Neural progenitor cell (in vitro differentiated cells): ENCODE results near the gene MED13L. TPM values are rescaled to one million over a fixed set of nuclear protein-coding genes. Genes with fewer than 3 reads are reported as not detected.
A peak's percentile ranks its signal among the peaks of the same experiment; 100 is the strongest.

Experiments
- DNase-seq: peaks from one replicate; pipeline ENCODE4 v3.0.0-alpha.2; 2016; ENCODE audit warnings: low spot score
- H2AFZ ChIP-seq: fragments of 200-600 bp; sonication (generic); replicated peaks from 2 replicates; pipeline ENCODE4 v1.6.1; 2016; ENCODE audit warnings: antibody characterized with exemption
- H3F3A ChIP-seq: fragments of 200-600 bp; sonication (generic); 2 replicates; pipeline ENCODE4 v1.6.1; 2016; ENCODE audit warnings: antibody characterized with exemption, low read depth
- H3K27ac ChIP-seq: fragments of 200-600 bp; sonication (generic); 2 replicates; pipeline ENCODE4 v1.5.1; 2016; ENCODE audit warnings: mild to moderate bottlenecking
- H3K27me3 ChIP-seq: fragments of 200-600 bp; sonication (generic); 2 replicates; pipeline ENCODE4 v1.6.1; 2016; ENCODE audit warnings: mild to moderate bottlenecking, moderate library complexity
- H3K36me3 ChIP-seq: fragments of 200-600 bp; sonication (generic); 2 replicates; pipeline ENCODE4 v1.5.1; 2016
- H3K4me1 ChIP-seq: fragments of 200-600 bp; sonication (generic); 2 replicates; pipeline ENCODE4 v1.6.1; 2016; ENCODE audit warnings: mixed run types
- H3K4me2 ChIP-seq: fragments of 200-600 bp; sonication (generic); 2 replicates; pipeline ENCODE4 v1.6.1; 2016
- H3K4me3 ChIP-seq: fragments of 200-600 bp; sonication (generic); 2 replicates; pipeline ENCODE4 v1.5.1; 2016
- H3K79me2 ChIP-seq: fragments of 200-600 bp; sonication (generic); 2 replicates; pipeline ENCODE4 v1.6.1; 2016; ENCODE audit warnings: low read depth
- H3K9ac ChIP-seq: fragments of 200-600 bp; sonication (generic); 2 replicates; pipeline ENCODE4 v1.6.1; 2016
- H3K9me3 ChIP-seq: fragments of 200-600 bp; sonication (generic); 2 replicates; pipeline ENCODE4 v1.5.1; 2016; ENCODE audit warnings: low read depth
- H4K20me1 ChIP-seq: fragments of 200-600 bp; sonication (generic); 2 replicates; pipeline ENCODE4 v1.6.1; 2016; ENCODE audit warnings: low read depth
- H3K27ac Mint-ChIP-seq: 3 replicates; pipeline ENCODE4 v1.8.0; 2021; ENCODE audit warnings: mixed read lengths
- H3K27me3 Mint-ChIP-seq: 2 replicates; pipeline ENCODE4 v1.8.0; 2022; ENCODE audit warnings: low read depth, mild to moderate bottlenecking, inconsistent platforms, moderate library complexity, mixed read lengths; ENCODE audit not compliant: insufficient read depth
- H3K36me3 Mint-ChIP-seq: 3 replicates; pipeline ENCODE4 v1.8.0; 2021; ENCODE audit warnings: mixed read lengths
- H3K4me1 Mint-ChIP-seq: 3 replicates; pipeline ENCODE4 v1.8.0; 2021; ENCODE audit warnings: mixed read lengths
- H3K4me3 Mint-ChIP-seq: 3 replicates; pipeline ENCODE4 v1.8.0; 2021; ENCODE audit warnings: mild to moderate bottlenecking, moderate library complexity, mixed read lengths
- H3K9me3 Mint-ChIP-seq: 3 replicates; pipeline ENCODE4 v1.8.0; 2020; ENCODE audit warnings: mixed read lengths
- CTCF ChIP-seq: fragments of 200-600 bp; sonication (generic); IDR thresholded peaks from 2 replicates; pipeline ENCODE4 v1.5.1; 2017; ENCODE audit warnings: antibody characterized with exemption, mild to moderate bottlenecking
- EZH2 ChIP-seq: fragments of 200-600 bp; sonication (generic); IDR thresholded peaks from 2 replicates; pipeline ENCODE4 v1.6.1; 2017; ENCODE audit warnings: antibody characterized with exemption, mild to moderate bottlenecking, moderate library complexity
- EZH2phosphoT487 ChIP-seq: fragments of 200-600 bp; sonication (generic); IDR thresholded peaks from 2 replicates; pipeline ENCODE4 v1.6.1; 2017; ENCODE audit warnings: antibody characterized with exemption
- total RNA-seq: library from RNA; depleted of rRNA; stranded (reverse); fragments of >200 nt; gene quantifications from 2 replicates; pipeline ENCODE4 v1.2.3, GENCODE V29; 2015; ENCODE audit warnings: low replicate concordance

The MED13L gene
- total RNA-seq, 1 donor from 2014 or later, result 149 TPM

DNA sequence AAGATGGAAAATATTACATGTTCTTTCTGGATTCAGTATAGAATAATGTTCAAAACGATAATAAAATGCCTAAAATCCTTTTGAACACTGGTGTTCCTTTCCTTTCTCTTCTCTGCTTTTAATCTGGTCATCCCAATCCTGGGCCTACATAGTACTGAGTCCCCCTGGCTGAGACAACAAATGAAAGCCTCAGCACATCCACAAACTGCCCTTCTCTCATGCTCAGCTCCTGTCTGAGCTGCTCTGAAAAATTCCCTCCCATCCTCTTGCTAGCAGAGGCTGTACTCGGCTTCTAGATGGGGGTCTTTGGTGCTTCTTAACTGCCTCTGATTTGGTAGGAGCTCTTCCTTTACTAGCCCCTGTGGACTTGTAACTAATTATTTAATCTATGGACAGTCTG, 232.3 kb downstream of the MED13L start:
- no peak overlapping the region for H3K4me2 ChIP-seq
- no peak overlapping the region for H3K27ac Mint-ChIP-seq
- TF ChIP-seq CTCF, result no peak
- TF ChIP-seq EZH2, result no peak
- TF ChIP-seq EZH2phosphoT487, result no peak
- H2AFZ ChIP-seq, result no peak overlapping the region
- peaks cover 9% of the 10 kb centered on the region for H3F3A ChIP-seq
- peaks cover 21% of the 10 kb centered on the region for H3K4me1 ChIP-seq
- no peak overlapping the region for H3K4me3 ChIP-seq
- H3K4me3 Mint-ChIP-seq, result no peak overlapping the region
- no peaks in the 10 kb centered on the region for H3K36me3 Mint-ChIP-seq
- H3K36me3 ChIP-seq, result peaks cover 6% of the 10 kb centered on the region
- H3K27ac ChIP-seq, result peak overlapping the region; percentile 32
- peak; percentile 37 for DNase-seq
- H3K27me3 ChIP-seq, result no peaks in the 10 kb centered on the region
- no peak overlapping the region for H3K9ac ChIP-seq
- no peaks in the 10 kb centered on the region for H3K9me3 Mint-ChIP-seq
- H3K27me3 Mint-ChIP-seq, result no peaks in the 10 kb centered on the region
- peaks cover 16% of the 10 kb centered on the region for H3K4me1 Mint-ChIP-seq
- H3K9me3 ChIP-seq, result no peaks in the 10 kb centered on the region
- H3K79me2 ChIP-seq, result peaks cover 90% of the 10 kb centered on the region
- H4K20me1 ChIP-seq, result peaks cover 50% of the 10 kb centered on the region

GRCh38 chr12:116043659-116044535, 233.6 kb downstream of the MED13L start:
- no peak overlapping the region for H3K27ac Mint-ChIP-seq
- no peaks in the 10 kb centered on the region for H3K27me3 Mint-ChIP-seq
- H3K27me3 ChIP-seq, result no peaks in the 10 kb centered on the region
- peak overlapping the region; percentile 10 for H3K4me2 ChIP-seq
- no peak overlapping the region for H3K4me3 Mint-ChIP-seq
- H2AFZ ChIP-seq, result no peak overlapping the region
- H3K4me3 ChIP-seq, result no peak overlapping the region
- H3K36me3 Mint-ChIP-seq, result no peaks in the 10 kb centered on the region
- H3K9me3 ChIP-seq, result no peaks in the 10 kb centered on the region
- peaks cover 11% of the 10 kb centered on the region for H3K4me1 Mint-ChIP-seq
- H3K9me3 Mint-ChIP-seq, result no peaks in the 10 kb centered on the region
- peaks cover 92% of the 10 kb centered on the region for H3K79me2 ChIP-seq
- H3K9ac ChIP-seq, result no peak overlapping the region
- no peak overlapping the region for H3K27ac ChIP-seq
- DNase-seq, result no peak
- H3K36me3 ChIP-seq, result peaks cover 6% of the 10 kb centered on the region
- H3K4me1 ChIP-seq, result peaks cover 21% of the 10 kb centered on the region
- peaks cover 9% of the 10 kb centered on the region for H3F3A ChIP-seq
- peaks cover 54% of the 10 kb centered on the region for H4K20me1 ChIP-seq
- no peak for TF ChIP-seq CTCF

DNA sequence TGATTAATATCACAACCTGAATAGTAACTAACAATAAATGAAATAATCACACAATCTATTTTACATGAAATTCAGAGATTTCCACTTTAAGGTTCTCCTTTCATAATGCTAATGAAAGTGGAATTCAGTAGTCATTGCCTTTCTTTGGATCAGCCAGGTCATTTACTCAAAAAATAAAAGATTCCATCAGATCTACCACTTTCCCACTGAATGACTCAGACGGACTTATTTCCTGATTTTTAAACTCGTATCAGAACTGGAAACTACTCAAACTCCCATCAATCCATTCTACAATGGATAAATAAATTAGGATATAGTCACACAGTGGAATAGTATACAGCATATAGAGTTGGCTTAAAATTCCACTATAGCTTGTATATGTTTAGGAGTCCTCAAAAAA, 237.1 kb downstream of the MED13L start:
- H3K79me2 ChIP-seq, result peaks cover 99% of the 10 kb centered on the region

More for the DNA sequence above, 237.1 kb downstream of the MED13L start:
- peaks cover 2% of the 10 kb centered on the region for H3F3A ChIP-seq
- H3K36me3 Mint-ChIP-seq, result no peaks in the 10 kb centered on the region
- DNase-seq, result no peak
- H3K4me3 ChIP-seq, result no peak overlapping the region
- H3K36me3 ChIP-seq, result peaks cover 6% of the 10 kb centered on the region
- no peak overlapping the region for H2AFZ ChIP-seq
- no peak overlapping the region for H3K4me2 ChIP-seq
- H3K4me1 ChIP-seq, result peaks cover 17% of the 10 kb centered on the region
- peaks cover 46% of the 10 kb centered on the region for H4K20me1 ChIP-seq
- no peak overlapping the region for H3K9ac ChIP-seq
- H3K27ac Mint-ChIP-seq, result no peak overlapping the region
- no peak overlapping the region for H3K4me3 Mint-ChIP-seq
- no peaks in the 10 kb centered on the region for H3K9me3 Mint-ChIP-seq
- H3K9me3 ChIP-seq, result no peaks in the 10 kb centered on the region
- H3K27me3 Mint-ChIP-seq, result no peaks in the 10 kb centered on the region
- no peak overlapping the region for H3K27ac ChIP-seq
- H3K27me3 ChIP-seq, result no peaks in the 10 kb centered on the region
- peaks cover 8% of the 10 kb centered on the region for H3K4me1 Mint-ChIP-seq
- TF ChIP-seq CTCF (no peak), EZH2 (no peak), EZH2phosphoT487 (no peak)
